LNCAP (cell line): ENCODE measurements around the gene FGF11.

ENCODE experiments used
- TF ChIP-seq, protein P1 (sequence below): fragments of 450-650 bp; IDR thresholded peaks from 2 replicates; pipeline ENCODE4 v1.5.1; 2017; ENCODE audit warnings: mild to moderate bottlenecking

FGF11 gene

DNA sequence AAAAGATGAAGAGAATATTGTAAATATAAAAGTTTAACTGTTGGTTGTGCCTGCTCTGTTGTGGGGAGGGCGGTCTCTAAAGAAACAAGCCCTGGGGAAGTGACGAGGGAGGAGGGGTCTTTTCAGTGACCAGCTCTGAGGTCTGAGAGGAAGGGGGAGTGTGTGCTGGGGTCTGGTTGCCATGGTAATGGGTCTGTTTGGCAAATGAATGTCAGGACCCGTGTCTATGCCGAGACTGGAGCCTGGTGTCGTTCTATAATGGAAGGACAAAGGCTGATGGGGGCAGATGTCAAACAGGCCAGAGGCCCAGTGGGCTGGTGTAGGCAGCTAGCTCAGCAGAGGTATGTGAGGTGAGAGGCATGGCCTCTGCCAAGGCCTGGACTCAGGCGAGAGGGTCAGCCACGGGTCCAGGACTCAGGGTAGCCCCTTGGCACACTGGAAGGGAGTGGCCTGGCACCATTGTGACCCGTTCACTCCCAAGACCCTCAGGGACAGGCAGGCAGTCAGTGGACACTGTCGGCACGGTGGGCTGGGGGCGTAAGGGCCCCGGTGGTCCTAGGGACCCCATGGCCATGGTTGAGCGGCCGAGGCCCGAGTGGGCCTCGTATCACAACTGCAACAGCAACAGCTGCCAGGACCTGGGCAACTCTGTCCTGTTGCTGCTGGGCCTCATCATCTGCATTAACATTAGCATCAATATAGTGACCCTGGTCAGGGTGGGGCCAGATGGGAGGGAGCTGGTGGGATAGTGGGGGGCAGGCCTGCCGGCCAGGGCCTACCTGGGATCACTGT, 19.3 kb upstream of the FGF11 start, which contains the start of gene SPEM1:
TSS of gene SPEM1 (plus strand) at position 506 of the 792 bp plus-strand sequence. CDS start at position 567, 61 bp downstream.
- TF ChIP-seq, protein P1, sequence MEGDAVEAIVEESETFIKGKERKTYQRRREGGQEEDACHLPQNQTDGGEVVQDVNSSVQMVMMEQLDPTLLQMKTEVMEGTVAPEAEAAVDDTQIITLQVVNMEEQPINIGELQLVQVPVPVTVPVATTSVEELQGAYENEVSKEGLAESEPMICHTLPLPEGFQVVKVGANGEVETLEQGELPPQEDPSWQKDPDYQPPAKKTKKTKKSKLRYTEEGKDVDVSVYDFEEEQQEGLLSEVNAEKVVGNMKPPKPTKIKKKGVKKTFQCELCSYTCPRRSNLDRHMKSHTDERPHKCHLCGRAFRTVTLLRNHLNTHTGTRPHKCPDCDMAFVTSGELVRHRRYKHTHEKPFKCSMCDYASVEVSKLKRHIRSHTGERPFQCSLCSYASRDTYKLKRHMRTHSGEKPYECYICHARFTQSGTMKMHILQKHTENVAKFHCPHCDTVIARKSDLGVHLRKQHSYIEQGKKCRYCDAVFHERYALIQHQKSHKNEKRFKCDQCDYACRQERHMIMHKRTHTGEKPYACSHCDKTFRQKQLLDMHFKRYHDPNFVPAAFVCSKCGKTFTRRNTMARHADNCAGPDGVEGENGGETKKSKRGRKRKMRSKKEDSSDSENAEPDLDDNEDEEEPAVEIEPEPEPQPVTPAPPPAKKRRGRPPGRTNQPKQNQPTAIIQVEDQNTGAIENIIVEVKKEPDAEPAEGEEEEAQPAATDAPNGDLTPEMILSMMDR: no peak

DNA sequence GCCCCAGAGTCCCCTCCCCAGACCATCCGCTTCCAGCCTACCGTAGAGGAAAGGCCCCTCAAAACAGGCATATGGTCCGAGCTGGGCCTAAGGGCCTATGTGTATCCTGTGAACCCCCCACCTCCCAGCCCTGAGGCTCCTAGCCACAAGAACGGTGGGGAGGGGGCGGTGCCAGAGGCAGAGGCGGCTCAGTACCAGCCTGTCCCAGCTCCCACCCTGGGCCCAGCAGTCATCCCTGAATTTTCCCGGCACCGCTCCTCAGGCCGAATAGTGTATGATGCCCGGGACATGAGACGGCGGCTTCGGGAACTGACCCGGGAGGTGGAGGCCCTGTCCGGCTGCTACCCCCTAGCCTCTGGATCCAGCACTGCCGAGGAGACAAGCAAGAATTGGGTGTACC, 18.1 kb upstream of the FGF11 start:
- TF ChIP-seq, protein P1: no peak

DNA sequence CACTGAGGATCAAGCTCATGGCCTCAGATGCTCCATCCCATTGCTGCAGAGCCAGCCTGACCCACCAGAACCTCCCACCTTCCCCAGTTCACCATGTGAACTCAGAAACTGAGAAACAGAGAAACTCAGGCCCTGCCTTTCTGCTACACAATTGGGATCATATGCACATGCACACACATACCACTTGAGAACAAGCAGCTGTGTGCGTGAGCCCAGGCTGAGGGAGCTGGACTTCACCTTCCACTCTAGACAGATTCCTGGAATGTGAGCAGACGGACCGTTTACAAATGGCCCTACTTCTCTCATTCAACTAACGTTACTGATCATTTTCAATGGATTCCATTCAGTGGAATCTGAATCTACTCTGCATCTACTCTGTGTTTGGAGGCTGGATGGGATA, 15.6 kb upstream of the FGF11 start:
- TF ChIP-seq, protein P1: no peak

DNA sequence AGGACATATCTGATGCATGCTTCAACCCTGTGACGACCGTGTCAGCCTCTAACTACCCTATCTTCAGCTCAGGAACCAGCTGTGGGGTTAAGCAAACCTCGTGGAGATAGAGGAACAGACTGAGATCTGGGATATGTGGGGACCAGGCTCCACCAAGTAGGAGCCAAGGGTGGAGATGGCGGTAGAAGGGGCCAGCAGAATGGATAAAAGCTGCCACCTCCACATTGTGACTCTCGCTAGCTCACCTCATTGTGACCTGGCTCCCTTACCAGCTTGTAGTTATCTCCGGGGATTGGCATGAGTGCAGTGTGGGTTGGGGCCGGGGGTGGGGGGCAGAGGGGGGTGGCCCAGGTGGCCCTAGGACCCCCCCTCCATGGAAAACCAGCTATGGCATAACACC, 14.0 kb upstream of the FGF11 start, which contains the start of gene SPEM2:
TSS of gene SPEM2 (plus strand) at position 301 of the 400 bp plus-strand sequence. CDS start at position 374, 73 bp downstream.
- TF ChIP-seq, protein P1: no peak

DNA sequence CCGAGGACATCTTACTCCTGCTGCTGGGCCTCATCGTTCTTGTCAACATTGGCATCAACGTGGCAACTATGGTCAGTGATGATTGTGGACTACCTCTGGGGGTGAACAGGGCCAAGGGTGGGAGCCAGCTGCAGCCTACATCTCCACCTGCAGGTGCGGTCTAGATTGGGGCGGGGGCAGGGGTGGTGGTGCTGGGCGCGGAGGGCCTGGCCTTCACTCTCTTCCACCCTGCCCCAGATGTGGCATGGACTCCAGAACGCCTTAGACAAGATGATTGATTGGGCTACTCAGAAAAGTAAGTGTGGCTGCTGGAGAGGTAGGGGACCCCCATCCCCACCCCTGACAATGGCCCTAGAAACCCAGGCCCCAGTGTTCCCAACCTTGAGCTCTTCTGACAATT, 13.6 kb upstream of the FGF11 start:
- TF ChIP-seq, protein P1: no peak

DNA sequence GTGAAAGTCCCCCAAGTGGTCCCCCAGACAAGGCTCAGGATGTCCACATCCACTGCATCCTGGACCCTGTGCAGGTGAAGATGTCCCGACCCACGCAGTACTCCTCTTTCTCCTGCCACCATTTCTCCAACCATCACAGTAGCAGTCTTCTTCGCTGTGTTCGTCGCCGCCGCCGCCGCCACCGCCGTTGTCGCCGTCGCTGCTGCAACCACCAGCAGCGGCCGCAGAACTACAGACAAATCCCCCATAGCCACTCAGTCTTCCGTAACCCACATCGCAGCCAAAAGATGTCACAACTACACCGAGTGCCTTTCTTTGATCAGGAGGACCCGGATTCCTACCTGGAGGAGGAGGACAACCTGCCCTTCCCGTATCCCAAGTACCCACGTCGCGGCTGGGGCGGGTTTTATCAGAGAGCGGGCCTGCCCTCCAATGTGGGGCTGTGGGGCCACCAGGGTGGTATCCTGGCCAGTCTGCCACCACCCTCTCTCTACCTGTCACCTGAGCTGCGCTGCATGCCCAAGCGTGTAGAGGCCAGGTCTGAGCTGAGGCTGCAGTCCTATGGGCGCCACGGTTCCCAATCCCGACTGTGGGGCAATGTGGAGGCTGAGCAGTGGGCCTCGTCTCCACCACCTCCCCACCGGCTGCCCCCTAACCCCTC, 13.0 kb upstream of the FGF11 start:
- TF ChIP-seq, protein P1: no peak

DNA sequence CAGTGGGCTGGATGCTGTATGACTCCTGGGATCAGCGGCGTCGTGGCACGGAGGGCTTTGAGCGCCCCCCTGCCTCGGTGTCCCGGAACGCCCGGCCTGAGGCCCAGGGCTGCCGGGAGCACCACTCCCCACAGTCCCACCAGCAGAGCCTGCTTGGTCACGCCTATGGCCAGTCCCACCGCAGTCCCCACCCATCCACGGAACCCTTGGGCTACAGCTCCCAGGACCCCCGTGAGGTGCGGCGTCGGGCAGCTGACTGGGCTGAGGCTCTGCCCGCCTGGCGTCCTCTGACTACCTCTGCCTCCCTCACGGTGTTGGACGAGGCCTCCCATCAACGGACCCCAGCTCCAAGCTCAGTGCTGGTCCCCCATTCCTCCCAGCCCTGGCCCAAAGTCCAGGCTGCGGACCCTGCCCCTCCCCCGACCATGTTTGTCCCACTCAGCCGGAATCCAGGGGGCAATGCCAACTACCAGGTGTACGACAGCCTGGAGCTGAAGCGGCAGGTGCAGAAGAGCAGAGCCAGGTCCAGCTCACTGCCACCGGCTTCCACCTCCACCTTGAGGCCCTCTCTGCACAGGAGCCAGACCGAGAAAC, 12.3 kb upstream of the FGF11 start:
- TF ChIP-seq, protein P1: no peak
